Heart left ventricle (tissue), 16 donors: ENCODE results near the gene RSPO4. TPM values are rescaled to one million over a fixed set of nuclear protein-coding genes. Genes with fewer than 3 reads are reported as not detected.

ENCODE experiments used
- ATAC-seq, 4 donors: fragments of 200-7000 bp; cut with Tn5 transposase; one replicate each; pipeline ENCODE4 v1.9.1; 2020 to 2022; ENCODE audit warnings: moderate library complexity in 4 of 4, mild to moderate bottlenecking in 3 of 4, moderate number of reproducible peaks in 1 of 4
- DNase-seq, 5 donors: peaks; one replicate each; pipeline ENCODE4 v3.0.0-alpha.2; 2020
- H3K27ac ChIP-seq, 12 donors: fragments of 200-600 bp; sonication (generic) in 4 of 12; one replicate each; pipeline versions ENCODE4 v1.5.0 to v1.8.0; 2016 to 2022; ENCODE audit warnings: mild to moderate bottlenecking in 2 of 12
- H3K27me3 ChIP-seq, 9 donors: fragments of 200-600 bp; sonication (generic) in 2 of 9; one replicate each; pipeline versions ENCODE4 v1.5.1 to v1.8.0; 2016 to 2022; ENCODE audit warnings: mild to moderate bottlenecking in 3 of 9
- H3K36me3 ChIP-seq, 9 donors: fragments of 200-600 bp; sonication (generic) in 2 of 9; one replicate each; pipeline versions ENCODE4 v1.5.0 to v1.8.0; 2018 to 2022; ENCODE audit warnings: mild to moderate bottlenecking in 2 of 9
- H3K4me1 ChIP-seq, 12 donors: fragments of 200-600 bp; sonication (generic) in 4 of 12; one replicate each; pipeline versions ENCODE4 v1.5.0 to v1.8.0; 2016 to 2022; ENCODE audit warnings: mild to moderate bottlenecking in 3 of 12
- H3K4me3 ChIP-seq, 12 donors: fragments of 200-600 bp; sonication (generic) in 4 of 12; one replicate each; pipeline versions ENCODE4 v1.5.0 to v1.8.0; 2017 to 2022; ENCODE audit warnings: mild to moderate bottlenecking in 9 of 12, moderate library complexity in 4 of 12
- H3K9me3 ChIP-seq, 12 donors: fragments of 200-600 bp; sonication (generic) in 4 of 12; one replicate each; pipeline versions ENCODE4 v1.5.0 to v1.8.0; 2016 to 2022; ENCODE audit warnings: mild to moderate bottlenecking in 1 of 12
- POLR2A ChIP-seq, 2 donors: fragments of 450-650 bp; IDR thresholded peaks; one replicate each; pipeline ENCODE4 v1.6.1; 2017; ENCODE audit warnings: antibody characterized with exemption in 2 of 2, mild to moderate bottlenecking in 2 of 2, moderate library complexity in 2 of 2
- WGBS, 4 donors: extraction: QIAGEN DNeasy Blood & Tissue Kit in 2 of 4; methylation state at CpG; one replicate each; pipeline versions ENCODE4 v1.1.5 to v1.1.7; 2013 to 2018; 5-methylcytosine and 5-hydroxymethylcytosine counted together
- intact Hi-C, 10 donors: fragments of 100-400 bp; cut with DNase I; formaldehyde crosslinking; loops; one replicate each; pipeline versions ENCODE4 v1.11.1 to v1.14.2; 2022
- polyA plus RNA-seq, 2 donors: library from polyadenylated mRNA; stranded (reverse); fragments of 200-250 nt; gene quantifications; one replicate each; pipeline ENCODE4 v1.2.3, GENCODE V29; 2013
- total RNA-seq, 9 donors: library from RNA; depleted of rRNA in 2 of 9; stranded (reverse); fragments of >200 nt in 2 of 9; fragmentation: NEBNext Ultra II Directional in 3 of 9; extraction: Animal tissue kit (Norgen Biotek cat#: 25700) in 3 of 9; gene quantifications; one replicate each; pipeline versions ENCODE4 v1.1.0 to v1.2.4, GENCODE V29; 2016 to 2023
- TF ChIP-seq, protein P1 (sequence below), 12 donors: fragments of 200-600 bp; sonication (generic) in 4 of 12; IDR thresholded peaks; one replicate each; pipeline versions ENCODE4 v1.5.0 to v1.8.0; 2018 to 2022; ENCODE audit warnings: antibody characterized with exemption in 12 of 12, mild to moderate bottlenecking in 5 of 12
- donor health status: ischemic (EF 13 %, LVEDD 7.1; RV severe dilation, severe dysfunction).
- donor health status: healthy with polysubstance abuse.
- donor health status: DM: no; HTN: yes; CAD: no.
- donor health status: DM: no; HTN: no; CAD: no.
- donor health status: ischemic (EF 25% LVEDD 6.9; RV normal size, moderate dysfunction).
- donor health status: ischemic (EF 25% LVEDD 5.7; RV mildly dilated, moderate dysfunction).
- donor health status: healthy.
- donor health status: DM: yes; HTN: yes; CAD: no.
- donor health status: ischemic (EF 35%, LVEDD 5.7; RV mildly dilated, moderate dysfunction).
- donor health status: nonischemic (EF 11% LVEDD 7.7; RV severe dilation, severe dysfunction).
- donor health status: DM: yes; HTN: yes; CAD: no.
- donor health status: PGD.
- donor health status: ischemic (EF 29% LVEDD 5.4; RV normal size, mild dysfunction).
- donor health status: nonischemic (EF 23%, LVEDD 6.1; RV moderate dilation, normal function).

The RSPO4 gene
- total and polyA plus RNA-seq, 11 donors = 0.04 to 0.27 (median 0.25) TPM; not detected in 8

DNA sequence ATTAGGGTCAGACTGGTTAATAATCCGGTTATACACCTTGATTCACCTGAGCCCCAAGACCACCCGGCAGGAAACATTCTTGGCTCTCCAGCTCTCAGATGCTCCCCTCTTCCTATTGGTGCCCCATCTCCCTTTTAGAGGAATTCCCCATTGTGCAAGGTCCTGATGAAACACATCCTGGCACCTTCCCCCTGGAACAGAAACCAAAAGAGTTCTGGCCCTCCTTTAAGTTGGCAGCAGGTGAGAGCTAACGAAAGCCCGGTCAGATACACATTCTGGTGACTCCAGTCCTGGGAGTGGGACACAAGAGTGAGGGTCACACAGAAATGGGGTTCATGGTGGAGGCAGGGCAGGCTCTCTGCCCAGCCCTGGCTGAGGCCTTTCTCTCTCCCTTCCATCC, 32.2 kb downstream of the RSPO4 start:
- 74 to 87% (median 81%) methylated on average over 4 of the region's 4 CpGs for WGBS, 4 donors
- intact Hi-C loops = loop anchor here in 2 of 10 donors (10.0 kb wide), 2 partner anchors 215 to 235 kb away; partner anchors contain the start of genes C20orf202 (in 1 of the 2) and TMEM74B (in 1 of the 2)
- ATAC-seq = no peak
- H3K9me3 ChIP-seq = peaks cover 0 to 5% (median 0%) of the 10 kb centered on the region in 12 donors
- H3K4me1 ChIP-seq = peaks cover 0 to 4% (median 0%) of the 10 kb centered on the region in 12 donors
- H3K36me3 ChIP-seq = no peaks in the 10 kb centered on the region
- no peak for TF ChIP-seq POLR2A (IDR thresholded peaks at IDR 0.05)
- TF ChIP-seq, protein P1, sequence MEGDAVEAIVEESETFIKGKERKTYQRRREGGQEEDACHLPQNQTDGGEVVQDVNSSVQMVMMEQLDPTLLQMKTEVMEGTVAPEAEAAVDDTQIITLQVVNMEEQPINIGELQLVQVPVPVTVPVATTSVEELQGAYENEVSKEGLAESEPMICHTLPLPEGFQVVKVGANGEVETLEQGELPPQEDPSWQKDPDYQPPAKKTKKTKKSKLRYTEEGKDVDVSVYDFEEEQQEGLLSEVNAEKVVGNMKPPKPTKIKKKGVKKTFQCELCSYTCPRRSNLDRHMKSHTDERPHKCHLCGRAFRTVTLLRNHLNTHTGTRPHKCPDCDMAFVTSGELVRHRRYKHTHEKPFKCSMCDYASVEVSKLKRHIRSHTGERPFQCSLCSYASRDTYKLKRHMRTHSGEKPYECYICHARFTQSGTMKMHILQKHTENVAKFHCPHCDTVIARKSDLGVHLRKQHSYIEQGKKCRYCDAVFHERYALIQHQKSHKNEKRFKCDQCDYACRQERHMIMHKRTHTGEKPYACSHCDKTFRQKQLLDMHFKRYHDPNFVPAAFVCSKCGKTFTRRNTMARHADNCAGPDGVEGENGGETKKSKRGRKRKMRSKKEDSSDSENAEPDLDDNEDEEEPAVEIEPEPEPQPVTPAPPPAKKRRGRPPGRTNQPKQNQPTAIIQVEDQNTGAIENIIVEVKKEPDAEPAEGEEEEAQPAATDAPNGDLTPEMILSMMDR (IDR thresholded peaks at IDR 0.05) = no peak
- H3K27ac ChIP-seq = no peak overlapping the region
- H3K27me3 ChIP-seq = peaks cover 0 to 19% (median 0%) of the 10 kb centered on the region in 9 donors
- no peak overlapping the region for H3K4me3 ChIP-seq
- DNase-seq = peak in 1 of 5 donors; percentile 4

DNA sequence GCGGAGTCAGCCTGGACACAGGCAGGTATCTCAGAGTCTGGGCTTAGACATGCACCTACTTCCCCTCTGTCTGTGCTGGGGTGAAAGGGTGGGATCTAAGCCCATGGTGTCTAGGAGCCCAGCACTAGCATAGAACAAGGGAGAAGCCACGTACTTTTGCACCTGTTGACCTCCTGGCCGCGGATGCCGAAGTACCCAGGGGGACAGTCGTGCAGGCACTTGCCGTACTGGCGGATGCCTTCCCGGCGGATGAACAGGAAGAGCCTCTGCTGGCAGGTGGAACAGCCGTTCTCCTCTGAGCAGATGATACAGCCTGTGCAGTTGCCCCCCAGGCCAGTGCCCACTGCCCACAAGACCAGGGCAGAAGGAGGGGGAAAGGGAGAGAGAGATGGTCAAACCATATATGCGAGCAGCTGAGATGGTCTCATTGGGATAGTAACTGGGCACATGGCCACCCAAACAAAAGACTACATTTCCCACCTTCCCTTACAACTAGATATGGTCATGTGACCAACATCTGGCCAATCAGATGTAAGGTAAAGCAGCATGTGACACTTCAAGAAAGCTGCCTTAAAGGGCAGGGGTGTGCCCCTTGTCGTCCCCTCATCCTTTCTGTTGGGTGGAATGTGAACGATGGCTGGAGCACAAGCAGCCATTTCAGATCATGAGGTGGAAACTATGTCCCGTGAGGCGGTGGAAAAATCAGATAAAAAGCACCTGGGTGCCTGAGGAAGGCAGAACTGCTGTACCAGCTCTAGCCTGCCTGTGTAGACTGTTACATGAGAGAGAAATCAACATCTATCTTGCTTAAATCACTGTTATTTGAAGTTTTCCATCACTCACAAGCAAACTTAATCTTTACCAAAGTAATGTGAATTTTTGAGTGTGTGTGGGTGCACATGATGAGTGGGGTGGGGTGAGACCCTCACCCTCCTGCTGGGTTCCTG, 34.0 kb downstream of the RSPO4 start:
- peaks cover 0 to 4% (median 0%) of the 10 kb centered on the region in 12 donors for H3K4me1 ChIP-seq
- ATAC-seq (no peak), DNase-seq (peak in 1 of 5 donors; percentile 38)
- H3K4me3 ChIP-seq = no peak overlapping the region
- no peak overlapping the region for H3K27ac ChIP-seq
- H3K36me3 ChIP-seq = no peaks in the 10 kb centered on the region
- 86 to 90% (median 87%) methylated on average over 15 to 16 of the region's 16 CpGs for WGBS, 4 donors
- H3K27me3 ChIP-seq = peaks cover 0 to 27% (median 0%) of the 10 kb centered on the region in 9 donors
- H3K9me3 ChIP-seq = peaks cover 0 to 5% (median 0%) of the 10 kb centered on the region in 12 donors
- intact Hi-C loops = loop anchor here in 2 of 10 donors (10.0 kb wide), 2 partner anchors 217 to 237 kb away; partner anchors contain the start of genes C20orf202 (in 1 of the 2) and TMEM74B (in 1 of the 2)
- TF ChIP-seq, protein P1 (IDR thresholded peaks at IDR 0.05) = no peak
- TF ChIP-seq POLR2A (IDR thresholded peaks at IDR 0.05) = no peak

GRCh38 chr20:965956-966355, 36.2 kb downstream of the RSPO4 start:
- H3K27ac ChIP-seq = no peak overlapping the region
- H3K4me1 ChIP-seq = peaks cover 0 to 4% (median 0%) of the 10 kb centered on the region in 12 donors
- intact Hi-C loops = loop anchor here in 2 of 10 donors (10.0 kb wide), 2 partner anchors 219 to 239 kb away; partner anchors contain the start of genes C20orf202 (in 1 of the 2) and TMEM74B (in 1 of the 2)
- peaks cover 0 to 5% (median 0%) of the 10 kb centered on the region in 12 donors for H3K9me3 ChIP-seq
- H3K36me3 ChIP-seq = no peaks in the 10 kb centered on the region
- TF ChIP-seq, protein P1 (IDR thresholded peaks at IDR 0.05) = no peak
- no peak for TF ChIP-seq POLR2A (IDR thresholded peaks at IDR 0.05)
- H3K27me3 ChIP-seq = peaks cover 0 to 36% (median 0%) of the 10 kb centered on the region in 9 donors
- DNase-seq (peak in 1 of 5 donors; percentile 26), ATAC-seq (no peak)
- WGBS, 4 donors = 47 to 69% (median 51%) methylated on average over 9 of the region's 9 CpGs
- H3K4me3 ChIP-seq = no peak overlapping the region

DNA sequence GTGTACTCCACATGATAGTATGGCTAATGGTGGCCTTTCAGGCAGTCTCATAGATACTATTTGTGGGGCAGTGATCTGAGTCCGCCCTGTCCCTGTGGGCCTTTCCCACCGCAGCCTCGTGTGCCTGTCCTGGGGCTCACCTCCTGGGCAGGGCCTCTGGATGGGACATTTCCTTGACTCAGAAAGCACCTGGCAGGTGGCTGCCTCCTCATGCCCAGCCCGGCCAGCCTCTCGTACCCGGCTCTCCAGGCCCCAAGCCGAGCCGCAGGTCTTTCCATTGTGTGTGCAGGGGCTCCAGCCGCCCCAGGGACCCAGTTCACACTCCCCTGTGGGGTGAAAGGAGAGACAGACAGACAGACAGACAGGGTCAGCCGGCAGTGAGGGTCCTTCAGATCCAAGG, 38.3 kb downstream of the RSPO4 start:
- no peaks in the 10 kb centered on the region for H3K36me3 ChIP-seq
- DNase-seq = peak in 1 of 5 donors; percentile 49
- H3K4me3 ChIP-seq = no peak overlapping the region
- peaks cover 0 to 5% (median 0%) of the 10 kb centered on the region in 12 donors for H3K9me3 ChIP-seq
- no peak overlapping the region for H3K27ac ChIP-seq
- H3K4me1 ChIP-seq = peaks cover 0 to 4% (median 0%) of the 10 kb centered on the region in 12 donors
- WGBS, 4 donors = 67 to 87% (median 83%) methylated on average over 3 to 10 of the region's 10 CpGs
- ATAC-seq = no peak
- peaks cover 0 to 49% (median 6%) of the 10 kb centered on the region in 9 donors for H3K27me3 ChIP-seq
- intact Hi-C loops = loop anchor here in 2 of 10 donors (10.0 kb wide), 2 partner anchors 221 to 241 kb away; partner anchors contain the start of genes C20orf202 (in 1 of the 2) and TMEM74B (in 1 of the 2)
- TF ChIP-seq, protein P1 (IDR thresholded peaks at IDR 0.05) = no peak
- no peak for TF ChIP-seq POLR2A (IDR thresholded peaks at IDR 0.05)
